PFSK-1 (cell line): Measurements from ENCODE around the gene FASTKD2.

Experiments used
- FOXP2 ChIP-seq: optimal IDR thresholded peaks from 2 replicates; pipeline ENCODE3; 2011; ENCODE audit warnings: borderline replicate concordance, control low read depth, inconsistent platforms; ENCODE audit not compliant: insufficient read depth; ENCODE audit errors: extremely low read length, extremely low read depth
- POLR2AphosphoS5 ChIP-seq: IDR thresholded peaks from 2 replicates; pipeline ENCODE4 v1.6.1; 2012; ENCODE audit warnings: low read depth, mild to moderate bottlenecking, control low read depth, low read length, moderate library complexity
- SIN3A ChIP-seq: IDR thresholded peaks from 2 replicates; pipeline ENCODE4 v1.6.1; 2012; ENCODE audit warnings: mild to moderate bottlenecking, low read length, moderate library complexity, borderline replicate concordance; ENCODE audit not compliant: insufficient read depth
- TAF1 ChIP-seq: IDR thresholded peaks from 2 replicates; pipeline ENCODE4 v1.6.1; 2012; ENCODE audit warnings: low read length, control low read depth, borderline replicate concordance; ENCODE audit not compliant: insufficient read depth
- TF ChIP-seq, protein P1 (sequence below), 2 experiments: IDR thresholded peaks; 2 replicates each; pipeline versions ENCODE4 v1.6.1 to v1.8.0; 2011 to 2012; ENCODE audit warnings: low read depth in 2 of 2, low read length in 2 of 2, control low read depth in 1 of 2, inconsistent platforms in 1 of 2, mild to moderate bottlenecking in 1 of 2, moderate library complexity in 1 of 2; ENCODE audit not compliant: insufficient read depth in 1 of 2

The FASTKD2 gene

DNA sequence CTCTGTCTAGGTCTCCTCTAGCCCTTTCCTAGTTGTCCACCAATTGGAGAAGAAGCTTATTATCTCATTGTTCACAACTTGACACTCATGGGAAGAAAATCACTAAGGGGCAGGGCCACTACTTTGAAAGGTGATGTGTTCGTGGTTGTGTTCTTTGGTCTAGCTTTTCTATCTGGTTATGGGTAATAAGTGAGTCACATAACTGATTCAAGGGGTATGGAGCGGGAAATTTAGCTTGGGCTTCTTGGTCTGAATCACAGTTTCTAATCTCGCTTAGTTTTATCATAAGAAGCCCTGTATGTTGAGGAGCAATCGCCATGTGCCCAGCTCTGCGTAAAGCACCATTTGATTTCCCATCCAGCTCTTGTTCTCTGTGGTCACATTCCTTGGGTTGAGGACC lies 28.5 kb upstream of the FASTKD2 start:
- no peak for TF ChIP-seq TAF1
- TF ChIP-seq FOXP2: no peak
- TF ChIP-seq POLR2AphosphoS5: no peak
- TF ChIP-seq, protein P1, sequence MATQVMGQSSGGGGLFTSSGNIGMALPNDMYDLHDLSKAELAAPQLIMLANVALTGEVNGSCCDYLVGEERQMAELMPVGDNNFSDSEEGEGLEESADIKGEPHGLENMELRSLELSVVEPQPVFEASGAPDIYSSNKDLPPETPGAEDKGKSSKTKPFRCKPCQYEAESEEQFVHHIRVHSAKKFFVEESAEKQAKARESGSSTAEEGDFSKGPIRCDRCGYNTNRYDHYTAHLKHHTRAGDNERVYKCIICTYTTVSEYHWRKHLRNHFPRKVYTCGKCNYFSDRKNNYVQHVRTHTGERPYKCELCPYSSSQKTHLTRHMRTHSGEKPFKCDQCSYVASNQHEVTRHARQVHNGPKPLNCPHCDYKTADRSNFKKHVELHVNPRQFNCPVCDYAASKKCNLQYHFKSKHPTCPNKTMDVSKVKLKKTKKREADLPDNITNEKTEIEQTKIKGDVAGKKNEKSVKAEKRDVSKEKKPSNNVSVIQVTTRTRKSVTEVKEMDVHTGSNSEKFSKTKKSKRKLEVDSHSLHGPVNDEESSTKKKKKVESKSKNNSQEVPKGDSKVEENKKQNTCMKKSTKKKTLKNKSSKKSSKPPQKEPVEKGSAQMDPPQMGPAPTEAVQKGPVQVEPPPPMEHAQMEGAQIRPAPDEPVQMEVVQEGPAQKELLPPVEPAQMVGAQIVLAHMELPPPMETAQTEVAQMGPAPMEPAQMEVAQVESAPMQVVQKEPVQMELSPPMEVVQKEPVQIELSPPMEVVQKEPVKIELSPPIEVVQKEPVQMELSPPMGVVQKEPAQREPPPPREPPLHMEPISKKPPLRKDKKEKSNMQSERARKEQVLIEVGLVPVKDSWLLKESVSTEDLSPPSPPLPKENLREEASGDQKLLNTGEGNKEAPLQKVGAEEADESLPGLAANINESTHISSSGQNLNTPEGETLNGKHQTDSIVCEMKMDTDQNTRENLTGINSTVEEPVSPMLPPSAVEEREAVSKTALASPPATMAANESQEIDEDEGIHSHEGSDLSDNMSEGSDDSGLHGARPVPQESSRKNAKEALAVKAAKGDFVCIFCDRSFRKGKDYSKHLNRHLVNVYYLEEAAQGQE (IDR thresholded peaks at IDR 0.05; ENCODE audit: insufficient read depth in 1 of 2, low read depth in 2 of 2, low read length in 2 of 2): no peak
- no peak for TF ChIP-seq SIN3A

- TF ChIP-seq SIN3A (no peak), TAF1 (no peak), FOXP2 (no peak), POLR2AphosphoS5 (no peak)
- TF ChIP-seq, protein P1 (IDR thresholded peaks at IDR 0.05; ENCODE audit: insufficient read depth in 1 of 2, low read depth in 2 of 2, low read length in 2 of 2): no peak
These were observed 26.1 kb upstream of the FASTKD2 start for GRCh38 chr2:206739271-206739670.

- no peak for TF ChIP-seq FOXP2
- TF ChIP-seq, protein P1 (IDR thresholded peaks at IDR 0.05; ENCODE audit: insufficient read depth in 1 of 2, low read depth in 2 of 2, low read length in 2 of 2): no peak
- no peak for TF ChIP-seq POLR2AphosphoS5
- TF ChIP-seq SIN3A: no peak
- TF ChIP-seq TAF1: no peak
These were observed 24.6 kb upstream of the FASTKD2 start for GRCh38 chr2:206740800-206741199.

DNA sequence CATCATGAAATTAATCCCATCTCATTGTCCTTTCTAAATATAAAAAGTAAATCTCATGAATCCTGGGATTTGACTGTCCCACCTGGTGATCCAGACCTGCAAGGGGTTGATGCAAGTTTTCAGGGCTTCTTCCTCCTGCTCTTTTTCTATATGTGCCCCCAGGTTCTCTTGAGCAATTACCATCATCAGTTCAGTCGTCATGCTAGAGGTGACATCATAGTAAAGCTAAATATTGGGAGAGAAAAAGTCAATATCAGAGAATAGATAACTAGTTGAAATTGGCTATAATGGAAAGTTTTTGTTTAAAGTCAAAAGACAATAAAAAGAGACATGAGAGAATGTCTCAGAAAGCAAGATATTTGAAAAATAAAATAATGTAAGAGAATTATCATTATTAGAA lies 8.6 kb upstream of the FASTKD2 start:
- TF ChIP-seq FOXP2 (no peak), TAF1 (no peak), POLR2AphosphoS5 (no peak), SIN3A (no peak)
- TF ChIP-seq, protein P1 (IDR thresholded peaks at IDR 0.05; ENCODE audit: insufficient read depth in 1 of 2, low read depth in 2 of 2, low read length in 2 of 2): no peak
